AG09309 (cell line): ENCODE results near the gene CALHM1.
A peak's percentile ranks its signal among the peaks of the same experiment; 100 is the strongest.
"Not testable (repeated sequence)": the region's sequence is repeated elsewhere in the genome, so short reads cannot be mapped to it uniquely, and the experiment has no call there.

ENCODE experiments used
- DNase-seq: peaks from one replicate; pipeline ENCODE4 v3.0.0-alpha.2; 2010; ENCODE audit warnings: low read depth
- H3K4me3 ChIP-seq: 2 replicates; pipeline ENCODE4 v1.5.1; 2011; ENCODE audit warnings: mild to moderate bottlenecking, low read depth, low read length, moderate library complexity; ENCODE audit not compliant: control insufficient read depth
- TF ChIP-seq, protein P1 (sequence below): IDR thresholded peaks from 2 replicates; pipeline ENCODE4 v1.5.1; 2011; ENCODE audit warnings: mild to moderate bottlenecking, low read depth, low read length, inconsistent platforms; ENCODE audit not compliant: insufficient read depth, control insufficient read depth; ENCODE audit errors: missing control alignments

The CALHM1 gene, protein sequence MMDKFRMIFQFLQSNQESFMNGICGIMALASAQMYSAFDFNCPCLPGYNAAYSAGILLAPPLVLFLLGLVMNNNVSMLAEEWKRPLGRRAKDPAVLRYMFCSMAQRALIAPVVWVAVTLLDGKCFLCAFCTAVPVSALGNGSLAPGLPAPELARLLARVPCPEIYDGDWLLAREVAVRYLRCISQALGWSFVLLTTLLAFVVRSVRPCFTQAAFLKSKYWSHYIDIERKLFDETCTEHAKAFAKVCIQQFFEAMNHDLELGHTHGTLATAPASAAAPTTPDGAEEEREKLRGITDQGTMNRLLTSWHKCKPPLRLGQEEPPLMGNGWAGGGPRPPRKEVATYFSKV

GRCh38 chr10:103458720-103459119 lies at the start of gene CALHM1:
Gene CALHM1 (minus strand): TSS chr10:103458900. CDS start chr10:103458751, 149 bp downstream.
- H3K4me3 ChIP-seq = no peak within 1 kb of the TSS
- TF ChIP-seq, protein P1, sequence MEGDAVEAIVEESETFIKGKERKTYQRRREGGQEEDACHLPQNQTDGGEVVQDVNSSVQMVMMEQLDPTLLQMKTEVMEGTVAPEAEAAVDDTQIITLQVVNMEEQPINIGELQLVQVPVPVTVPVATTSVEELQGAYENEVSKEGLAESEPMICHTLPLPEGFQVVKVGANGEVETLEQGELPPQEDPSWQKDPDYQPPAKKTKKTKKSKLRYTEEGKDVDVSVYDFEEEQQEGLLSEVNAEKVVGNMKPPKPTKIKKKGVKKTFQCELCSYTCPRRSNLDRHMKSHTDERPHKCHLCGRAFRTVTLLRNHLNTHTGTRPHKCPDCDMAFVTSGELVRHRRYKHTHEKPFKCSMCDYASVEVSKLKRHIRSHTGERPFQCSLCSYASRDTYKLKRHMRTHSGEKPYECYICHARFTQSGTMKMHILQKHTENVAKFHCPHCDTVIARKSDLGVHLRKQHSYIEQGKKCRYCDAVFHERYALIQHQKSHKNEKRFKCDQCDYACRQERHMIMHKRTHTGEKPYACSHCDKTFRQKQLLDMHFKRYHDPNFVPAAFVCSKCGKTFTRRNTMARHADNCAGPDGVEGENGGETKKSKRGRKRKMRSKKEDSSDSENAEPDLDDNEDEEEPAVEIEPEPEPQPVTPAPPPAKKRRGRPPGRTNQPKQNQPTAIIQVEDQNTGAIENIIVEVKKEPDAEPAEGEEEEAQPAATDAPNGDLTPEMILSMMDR = no peak
- no peak for DNase-seq

- DNase-seq = no peak
Measured at GRCh38 chr10:103507235-103508191, 48.8 kb upstream of the CALHM1 start.

GRCh38 chr10:103506061-103506460 lies 47.4 kb upstream of the CALHM1 start:
- no peak for DNase-seq
- TF ChIP-seq, protein P1 = no peak
- H3K4me3 ChIP-seq = no peak overlapping the region

More at GRCh38 chr10:103507235-103508191, 48.8 kb upstream of the CALHM1 start:
- TF ChIP-seq, protein P1 = no peak
- H3K4me3 ChIP-seq = no peak overlapping the region

GRCh38 chr10:103504181-103504783 lies 45.6 kb upstream of the CALHM1 start:
- peak; percentile 39 for DNase-seq
- TF ChIP-seq, protein P1 = no peak
- no peak overlapping the region for H3K4me3 ChIP-seq

DNA sequence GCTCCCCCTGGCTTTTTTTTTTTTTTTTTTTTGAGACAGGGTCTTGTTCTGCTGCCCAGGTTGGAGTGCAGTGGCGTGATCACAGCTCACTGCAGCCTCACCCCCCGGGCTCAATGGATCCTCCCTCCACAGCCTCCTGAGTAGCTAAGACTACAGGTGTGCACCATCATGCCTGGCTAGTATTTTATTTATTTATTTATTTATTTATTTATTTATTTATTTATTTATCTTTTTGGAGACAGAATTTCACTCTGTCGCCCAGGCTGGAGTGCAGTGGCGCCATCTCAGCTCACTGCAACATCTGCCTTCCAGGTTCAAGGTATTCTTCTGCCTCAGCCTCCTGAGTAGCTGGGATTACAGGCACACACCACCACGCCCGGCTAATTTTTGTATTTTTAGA lies 45.1 kb upstream of the CALHM1 start:
- not testable (repeated sequence) for H3K4me3 ChIP-seq, DNase-seq

DNA sequence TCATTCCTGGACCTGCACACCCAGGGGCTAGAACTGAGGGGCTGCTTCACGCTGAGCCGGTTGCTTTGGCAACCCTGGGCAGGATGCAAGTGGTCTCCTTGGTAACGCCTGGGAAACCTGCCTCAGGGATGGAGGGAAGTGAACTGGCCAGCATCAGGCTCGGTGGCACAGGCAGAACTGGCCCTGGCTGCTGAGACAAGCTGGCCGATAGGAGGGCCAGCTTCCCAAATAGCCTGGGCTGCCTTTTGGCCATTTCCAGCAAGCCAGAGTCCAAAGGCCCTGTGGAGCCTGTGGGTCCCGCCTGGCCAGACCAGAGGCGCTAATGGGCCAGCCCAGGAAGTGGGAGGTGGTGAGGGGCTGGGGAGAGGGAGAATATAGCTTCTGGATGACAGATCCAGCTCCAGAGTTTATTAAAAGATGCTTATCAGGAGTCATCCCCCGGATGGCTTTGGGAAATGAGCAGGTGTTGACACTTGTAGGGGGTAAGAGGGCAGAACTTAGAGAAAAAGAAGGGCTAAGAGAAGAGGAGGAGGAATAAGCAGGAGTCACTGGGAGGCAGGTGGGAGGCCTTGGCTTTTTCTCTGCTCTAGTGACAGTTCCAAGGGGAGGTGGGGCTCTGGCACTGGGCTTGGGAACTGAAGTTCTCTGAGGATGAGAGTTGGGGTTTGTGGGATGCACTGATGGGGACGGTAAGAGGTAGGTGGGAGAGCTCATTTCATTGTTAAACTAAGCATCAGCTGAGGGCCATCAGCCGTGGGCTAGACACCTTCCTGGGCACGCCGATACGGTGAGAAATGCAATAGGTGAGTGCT lies 44.4 kb upstream of the CALHM1 start:
- no peak overlapping the region for H3K4me3 ChIP-seq
- no peak for DNase-seq
- TF ChIP-seq, protein P1 = no peak
